ENCODE measurements around the gene CSNK1A1L.

DNA sequence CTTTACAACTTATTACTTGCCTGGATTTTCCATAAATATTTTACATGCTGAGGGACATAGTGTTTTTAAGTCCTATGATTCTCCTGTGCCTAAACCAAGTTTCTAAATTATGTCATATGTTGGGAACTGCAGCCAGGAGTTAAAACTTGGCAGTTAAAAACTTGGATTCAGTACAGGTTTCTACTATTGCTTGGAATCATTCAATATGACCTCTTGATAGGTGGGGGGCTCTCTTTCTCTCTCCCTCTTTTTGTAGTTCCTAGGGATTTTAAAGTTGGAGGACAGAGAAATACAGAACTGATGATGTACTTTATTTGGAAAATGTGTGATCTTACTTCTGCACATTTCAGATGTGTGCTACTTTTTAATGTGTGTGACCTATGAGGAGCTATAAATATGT, 4.7 kb downstream of the CSNK1A1L start:
- no peak for TF ChIP-seq BHLHE40 (IDR thresholded peaks at IDR 0.05; ENCODE audit: borderline replicate concordance)
- no peak for TF ChIP-seq FOXM1 (IDR thresholded peaks at IDR 0.05; ENCODE audit: borderline replicate concordance)
- TF ChIP-seq SUZ12 (IDR thresholded peaks at IDR 0.05): no peak
- no peak for TF ChIP-seq HDGF (IDR thresholded peaks at IDR 0.05; ENCODE audit: borderline replicate concordance)
- no peak for TF ChIP-seq PKNOX1 (IDR thresholded peaks at IDR 0.05)
- TF ChIP-seq FOXK2 (IDR thresholded peaks at IDR 0.05): no peak
- TF ChIP-seq NFRKB (IDR thresholded peaks at IDR 0.05): no peak
- no peak for TF ChIP-seq FOXA1 (IDR thresholded peaks at IDR 0.05)
- no peak for TF ChIP-seq L3MBTL2 (conservative IDR thresholded peaks at IDR 0.05)
- no peak for TF ChIP-seq LEF1 (IDR thresholded peaks at IDR 0.05; ENCODE audit: borderline replicate concordance)
- TF ChIP-seq ZNF384 (IDR thresholded peaks at IDR 0.05): no peak
- TF ChIP-seq TARDBP (IDR thresholded peaks at IDR 0.05): no peak
- no peak for TF ChIP-seq SP1 (IDR thresholded peaks at IDR 0.05)
- no peak for TF ChIP-seq ELF4 (IDR thresholded peaks at IDR 0.05)

Measured in HEK293T (cell line).